Psoas muscle (tissue), 8 donors: Measurements from ENCODE around the gene PLEKHM1. TPM values are rescaled to one million over a fixed set of nuclear protein-coding genes. Genes with fewer than 3 reads are reported as not detected.

Experiments used
- ATAC-seq, 4 donors: fragments of 200-7000 bp; cut with Tn5 transposase; one replicate each; pipeline ENCODE4 v1.9.1; 2020; ENCODE audit warnings: moderate library complexity in 3 of 4, mild to moderate bottlenecking in 2 of 4
- DNase-seq, 2 donors: peaks; one replicate each; pipeline ENCODE4 v3.0.0-alpha.2; 2020
- H3K27ac ChIP-seq: fragments of 200-600 bp; one replicate; pipeline ENCODE4 v1.8.0; 2022
- H3K27me3 ChIP-seq, 3 donors: fragments of 200-600 bp in 1 of 3; one replicate each; pipeline versions ENCODE4 v1.6.1 to v1.8.0; 2013 to 2022; ENCODE audit warnings: low read length in 2 of 3, mild to moderate bottlenecking in 2 of 3, moderate library complexity in 1 of 3; ENCODE audit not compliant: insufficient read depth in 3 of 3
- H3K36me3 ChIP-seq, 2 donors: fragments of 200-600 bp in 1 of 2; one replicate each; pipeline versions ENCODE4 v1.6.1 to v1.8.0; 2013 to 2022; ENCODE audit warnings: low read depth in 1 of 2, mild to moderate bottlenecking in 1 of 2, moderate library complexity in 1 of 2; ENCODE audit not compliant: insufficient read depth in 1 of 2
- H3K4me1 ChIP-seq: fragments of 200-600 bp; one replicate; pipeline ENCODE4 v1.8.0; 2022
- H3K4me3 ChIP-seq: fragments of 200-600 bp; one replicate; pipeline ENCODE4 v1.8.0; 2022; ENCODE audit warnings: mild to moderate bottlenecking
- H3K9me3 ChIP-seq: fragments of 200-600 bp; one replicate; pipeline ENCODE4 v1.8.0; 2022
- WGBS, 3 donors: extraction: QIAGEN DNeasy Blood & Tissue Kit; methylation state at CpG; one replicate each; pipeline versions ENCODE4 v1.1.6 to v1.1.7; 2013; 5-methylcytosine and 5-hydroxymethylcytosine counted together
- intact Hi-C, 2 donors: fragments of 100-400 bp; cut with DNase I; formaldehyde crosslinking; loops; one replicate each; pipeline versions ENCODE4 v1.11.0 to v1.14.2; 2022
- polyA plus RNA-seq, 3 donors: library from polyadenylated mRNA; stranded (reverse); fragments of 200-250 nt; gene quantifications; one replicate each; pipeline ENCODE4 v1.2.3, GENCODE V29; 2013
- total RNA-seq, 4 donors: library from RNA; stranded (reverse); fragmentation: NEBNext Ultra II Directional in 2 of 4; extraction: Animal tissue kit (Norgen Biotek cat#: 25700) in 2 of 4; gene quantifications; one replicate each; pipeline versions ENCODE4 v1.2.1 to v1.2.4, GENCODE V29; 2021 to 2023
- TF ChIP-seq, protein P1 (sequence below): fragments of 200-600 bp; IDR thresholded peaks from one replicate; pipeline ENCODE4 v1.8.0; 2022; ENCODE audit warnings: antibody characterized with exemption
- donor health status: healthy with polysubstance abuse.
- donor health status: DM: no; HTN: no; CAD: no; lungs with moderate emphysema.
- donor health status: Bipolar disorder and iron deficiency.
- donor health status: healthy.
- donor health status: DM: yes; HTN: yes; CAD: no.
- donor health status: DM: no; HTN: no; CAD: no.
- donor health status: DM: no; HTN: no; CAD: no.
- donor health status: DM: yes; HTN: yes; CAD: no.

The PLEKHM1 gene
- total and polyA plus RNA-seq, 7 donors = 13.0 to 47.6 (median 25.5) TPM

GRCh38 chr17:45430006-45430737 is 60.3 kb downstream of the PLEKHM1 start:
- intact Hi-C loops = loop anchor here in 1 of 2 donors (10.0 kb wide), 1 partner anchor 155 kb away; no protein-coding TSS in a partner anchor
- DNase-seq (peak in 1 of 2 donors; percentile 39), ATAC-seq (no peak)
- TF ChIP-seq, protein P1, sequence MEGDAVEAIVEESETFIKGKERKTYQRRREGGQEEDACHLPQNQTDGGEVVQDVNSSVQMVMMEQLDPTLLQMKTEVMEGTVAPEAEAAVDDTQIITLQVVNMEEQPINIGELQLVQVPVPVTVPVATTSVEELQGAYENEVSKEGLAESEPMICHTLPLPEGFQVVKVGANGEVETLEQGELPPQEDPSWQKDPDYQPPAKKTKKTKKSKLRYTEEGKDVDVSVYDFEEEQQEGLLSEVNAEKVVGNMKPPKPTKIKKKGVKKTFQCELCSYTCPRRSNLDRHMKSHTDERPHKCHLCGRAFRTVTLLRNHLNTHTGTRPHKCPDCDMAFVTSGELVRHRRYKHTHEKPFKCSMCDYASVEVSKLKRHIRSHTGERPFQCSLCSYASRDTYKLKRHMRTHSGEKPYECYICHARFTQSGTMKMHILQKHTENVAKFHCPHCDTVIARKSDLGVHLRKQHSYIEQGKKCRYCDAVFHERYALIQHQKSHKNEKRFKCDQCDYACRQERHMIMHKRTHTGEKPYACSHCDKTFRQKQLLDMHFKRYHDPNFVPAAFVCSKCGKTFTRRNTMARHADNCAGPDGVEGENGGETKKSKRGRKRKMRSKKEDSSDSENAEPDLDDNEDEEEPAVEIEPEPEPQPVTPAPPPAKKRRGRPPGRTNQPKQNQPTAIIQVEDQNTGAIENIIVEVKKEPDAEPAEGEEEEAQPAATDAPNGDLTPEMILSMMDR = no peak
- Histone ChIP-seq H3K9me3 (no peaks in the 10 kb centered on the region), H3K27ac (no peak overlapping the region), H3K4me1 (peaks cover 22% of the 10 kb centered on the region), H3K4me3 (peak overlapping the region; percentile 65), H3K27me3 (peaks cover 0 to 56% (median 25%) of the 10 kb centered on the region in 3 donors), H3K36me3 (peaks cover 0 to 9% of the 10 kb centered on the region in 2 donors)
- 27 to 39% (median 33%) methylated on average over 50 to 68 of the region's 68 CpGs for WGBS, 3 donors

DNA sequence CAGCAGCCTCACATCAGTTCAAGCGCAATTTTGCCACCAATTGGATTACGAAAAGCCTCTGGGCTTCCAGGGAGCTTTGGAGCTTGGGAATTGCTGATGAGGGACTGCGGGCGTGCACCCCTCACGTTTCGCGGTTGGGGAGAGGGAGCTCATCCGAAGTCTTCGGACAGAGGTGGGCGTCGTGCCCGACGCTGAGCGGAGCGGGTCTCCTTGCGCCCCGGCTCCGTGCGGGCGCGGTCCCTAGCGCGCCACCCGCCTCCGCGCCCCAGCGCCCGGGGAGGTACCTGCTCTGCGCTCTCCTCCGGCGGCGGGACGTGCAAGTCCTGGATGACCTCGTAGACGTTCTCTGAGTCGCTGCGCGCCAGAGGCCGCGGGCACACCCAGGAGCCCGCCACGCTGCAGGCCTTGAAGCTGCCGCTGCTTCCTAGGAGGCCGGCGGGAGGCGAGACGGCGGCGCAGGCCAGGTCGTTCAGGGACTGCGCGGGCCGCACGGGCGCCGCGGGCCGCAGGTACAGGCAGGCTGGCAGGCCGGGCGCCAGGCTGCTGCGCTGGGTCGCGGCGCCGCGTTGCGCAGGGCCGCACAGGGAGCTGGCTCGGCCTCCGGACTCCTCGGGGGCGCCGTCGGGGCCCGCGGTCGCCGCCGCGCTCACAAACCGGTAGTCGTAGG is 61.0 kb downstream of the PLEKHM1 start:
- Histone ChIP-seq H3K27me3 (peaks cover 0 to 56% (median 25%) of the 10 kb centered on the region in 3 donors), H3K4me1 (peaks cover 22% of the 10 kb centered on the region), H3K36me3 (peaks cover 0 to 2% of the 10 kb centered on the region in 2 donors), H3K4me3 (no peak overlapping the region), H3K27ac (no peak overlapping the region), H3K9me3 (no peaks in the 10 kb centered on the region)
- WGBS, 3 donors = 25 to 31% (median 30%) methylated on average over 65 to 82 of the region's 82 CpGs
- TF ChIP-seq, protein P1 = no peak
- intact Hi-C loops = loop anchor here (10.0 kb wide), 3 partner anchors 155 to 415 kb away; partner anchors contain the start of gene SPPL2C (in 1 of the 2)
- DNase-seq (peak in 1 of 2 donors; percentile 48), ATAC-seq (no peak)

DNA sequence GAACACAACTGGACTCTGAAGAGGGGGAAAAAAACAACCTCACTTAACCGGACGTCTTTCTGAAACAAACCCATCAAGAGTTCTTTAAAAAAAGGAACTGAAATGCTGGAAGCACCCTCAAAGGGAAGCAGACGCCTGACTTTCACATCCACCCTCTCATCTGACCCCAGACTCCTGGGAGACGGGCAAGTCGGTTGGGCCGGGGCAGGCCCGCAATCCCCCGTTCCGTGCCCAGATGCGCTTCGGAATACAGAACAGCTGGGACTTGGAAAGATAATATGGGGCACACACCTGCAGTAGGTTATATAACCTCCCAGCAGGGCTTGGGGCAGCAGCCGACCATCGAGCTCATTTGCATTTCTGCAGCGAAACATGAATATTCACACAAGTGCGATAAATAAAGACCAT is 61.6 kb downstream of the PLEKHM1 start:
- Histone ChIP-seq H3K4me3 (no peak overlapping the region), H3K4me1 (peaks cover 22% of the 10 kb centered on the region), H3K27me3 (peaks cover 0 to 56% (median 25%) of the 10 kb centered on the region in 3 donors), H3K9me3 (no peaks in the 10 kb centered on the region), H3K27ac (no peak overlapping the region), H3K36me3 (no peaks in the 10 kb centered on the region)
- ATAC-seq (no peak), DNase-seq (peak in 1 of 2 donors; percentile 39)
- WGBS, 3 donors = 34 to 41% (median 39%) methylated on average over 15 of the region's 15 CpGs
- intact Hi-C loops = loop anchor here (10.0 kb wide), 2 partner anchors 166 to 416 kb away; partner anchors contain the start of gene SPPL2C (in 1 of the 2)
- TF ChIP-seq, protein P1 = no peak

- TF ChIP-seq, protein P1 = peak; percentile 99
- Histone ChIP-seq H3K4me3 (peak overlapping the region; percentile 2), H3K27me3 (peaks cover 0 to 48% (median 25%) of the 10 kb centered on the region in 3 donors), H3K9me3 (no peaks in the 10 kb centered on the region), H3K36me3 (no peaks in the 10 kb centered on the region), H3K4me1 (peaks cover 22% of the 10 kb centered on the region), H3K27ac (no peak overlapping the region)
- DNase-seq = peak; percentile 72 to 84
- peak; percentile 79 to 86 (median 86) for ATAC-seq
- intact Hi-C loops = loop anchor here (10.0 kb wide), 2 partner anchors 167 to 417 kb away; partner anchors contain the start of gene SPPL2C (in 1 of the 2)
- 3 to 10% (median 6%) methylated on average over 26 of the region's 26 CpGs for WGBS, 3 donors
Measured at GRCh38 chr17:45428050-45428617, 62.4 kb downstream of the PLEKHM1 start.
